LNCAP (cell line): ENCODE measurements around the gene DDX10.

ENCODE experiments used
- CTCF ChIP-seq: fragments of 450-650 bp; IDR thresholded peaks from 2 replicates; pipeline ENCODE4 v1.5.1; 2017; ENCODE audit warnings: mild to moderate bottlenecking

The DDX10 gene

GRCh38 chr11:108961095-108961494 lies 296.2 kb downstream of the DDX10 start:
- no peak for TF ChIP-seq CTCF

DNA sequence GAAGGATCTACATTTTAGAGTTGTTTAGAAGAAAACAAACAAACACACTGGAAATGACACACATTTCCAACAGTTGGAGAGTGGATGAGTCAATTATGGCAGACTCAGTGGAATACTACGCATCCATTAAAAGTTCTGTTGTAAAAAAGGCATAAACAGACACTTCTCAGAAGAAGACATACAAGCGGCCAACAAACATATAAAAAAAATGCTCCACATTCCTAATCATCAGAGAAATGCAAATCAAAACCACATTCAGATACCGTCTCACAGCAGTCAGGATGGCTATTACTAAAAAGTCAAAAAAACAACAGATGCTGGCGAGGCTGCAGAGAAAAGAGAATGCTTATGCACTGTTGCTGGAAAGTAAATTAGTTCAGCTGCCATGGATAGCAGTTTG lies 298.2 kb downstream of the DDX10 start:
- no peak for TF ChIP-seq CTCF

DNA sequence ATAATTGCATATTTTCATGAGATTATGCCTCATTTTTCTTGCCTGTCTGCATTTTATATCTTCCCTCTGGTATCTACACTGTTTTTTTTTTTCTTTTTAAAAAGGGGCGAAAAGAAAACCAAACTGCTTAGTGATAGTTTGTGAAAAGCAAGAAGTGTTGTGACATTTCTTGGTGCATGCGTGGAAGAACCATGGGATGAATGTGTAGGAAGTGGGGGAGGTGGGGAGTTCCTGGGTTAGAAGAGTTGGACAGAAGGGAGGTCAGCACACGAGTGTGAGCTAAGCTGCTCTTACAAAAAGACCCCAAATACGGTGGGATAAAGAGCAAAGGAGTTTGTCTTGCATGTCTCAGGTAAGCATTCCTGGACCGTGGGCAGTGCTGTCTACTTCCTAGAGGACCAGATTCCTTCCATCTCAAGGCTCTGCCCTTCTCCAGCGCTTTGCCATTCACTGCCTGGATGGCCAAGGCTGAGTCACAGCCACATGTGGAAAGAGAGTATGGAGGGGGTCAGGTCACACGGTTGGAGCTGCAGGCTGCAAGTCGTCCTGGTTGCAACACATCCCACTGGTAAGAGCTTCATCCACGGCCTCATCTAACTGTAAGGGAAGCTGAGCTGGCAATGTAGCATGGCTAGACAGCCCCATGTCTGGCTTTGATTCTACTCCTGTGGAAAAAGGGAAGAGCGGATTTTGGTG lies 300.6 kb downstream of the DDX10 start:
- no peak for TF ChIP-seq CTCF

DNA sequence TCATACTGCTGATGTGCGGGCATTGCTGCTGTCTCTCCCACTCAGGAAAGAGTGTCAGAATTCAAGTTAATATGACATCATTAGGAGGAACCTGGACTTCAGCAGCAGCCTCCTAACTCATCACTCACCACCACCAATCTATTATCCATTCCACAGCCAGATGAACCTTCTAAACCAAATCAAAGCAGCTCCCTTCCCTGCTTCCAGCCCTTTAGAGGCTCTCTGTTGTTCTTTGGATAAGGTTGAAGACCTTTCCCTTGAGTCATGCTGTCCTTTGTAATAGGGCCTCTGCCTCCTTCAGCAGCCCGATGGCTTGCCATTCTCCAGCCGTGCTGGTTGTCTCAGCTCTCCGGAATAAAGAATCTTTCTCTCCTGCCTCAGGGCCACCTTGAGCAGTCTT lies 301.3 kb downstream of the DDX10 start:
- TF ChIP-seq CTCF = no peak

GRCh38 chr11:108966978-108967377 lies 302.1 kb downstream of the DDX10 start:
- no peak for TF ChIP-seq CTCF

DNA sequence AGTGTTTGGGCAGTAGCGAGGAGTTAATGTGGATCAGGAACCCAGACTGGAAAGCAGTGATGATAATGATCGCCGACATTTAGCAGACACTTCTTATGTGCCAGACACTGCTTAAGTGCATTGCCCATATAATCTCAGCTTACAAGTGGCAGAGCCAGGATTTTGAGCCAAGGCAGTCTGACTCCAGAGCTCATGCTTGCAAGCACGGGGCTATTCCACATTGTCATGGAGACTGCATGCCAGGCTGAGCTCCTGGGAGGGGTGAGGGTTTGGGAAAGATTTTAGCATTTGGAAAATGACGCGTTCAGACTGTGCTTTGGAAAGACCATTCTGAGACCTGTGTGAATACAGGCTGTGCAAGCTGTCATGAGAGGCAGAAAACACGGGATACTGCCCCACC lies 302.7 kb downstream of the DDX10 start:
- TF ChIP-seq CTCF = no peak

DNA sequence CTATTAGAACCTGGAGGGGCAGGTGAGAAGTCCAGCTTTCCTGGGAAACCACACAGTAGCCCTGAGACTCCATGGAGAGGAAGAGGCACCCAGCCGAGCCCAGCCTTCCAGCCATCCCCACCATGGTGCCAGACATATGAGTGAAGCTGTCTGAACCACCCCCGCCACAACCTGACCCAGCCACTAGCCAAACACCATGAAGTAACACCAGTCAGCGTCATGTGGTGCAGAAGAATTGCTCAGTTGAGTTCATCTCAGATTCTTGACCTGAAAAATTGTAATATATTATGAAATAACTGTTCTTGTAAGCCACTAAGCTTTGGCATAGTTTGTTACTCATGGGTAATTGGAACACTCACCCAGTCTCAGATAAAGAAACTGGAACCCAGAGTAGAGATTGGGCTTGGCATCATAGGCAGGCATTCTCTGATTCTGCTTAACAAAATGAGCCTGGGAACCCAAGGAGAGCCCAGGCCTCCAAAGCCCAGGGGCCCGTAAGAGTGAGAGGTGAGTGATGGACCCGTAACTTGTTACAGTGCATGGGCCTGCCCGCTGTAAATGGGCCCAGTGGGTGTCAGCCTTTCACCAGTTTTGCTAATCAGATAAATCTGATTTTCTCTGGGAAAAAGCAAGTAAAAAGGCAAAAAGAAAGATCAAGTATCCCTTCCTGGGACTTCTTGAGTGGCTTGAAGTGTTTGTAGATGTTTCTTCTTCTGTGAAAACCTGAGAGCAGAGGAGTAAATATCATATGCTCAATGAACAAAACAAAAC lies 305.5 kb downstream of the DDX10 start:
- TF ChIP-seq CTCF = no peak
